HS-5 (cell line): ENCODE results near the gene CISD3.

Source experiments
- DNase-seq: peaks from one replicate; pipeline ENCODE4 v3.0.0-alpha.2; 2012; ENCODE audit warnings: low read depth

CISD3 gene

DNA sequence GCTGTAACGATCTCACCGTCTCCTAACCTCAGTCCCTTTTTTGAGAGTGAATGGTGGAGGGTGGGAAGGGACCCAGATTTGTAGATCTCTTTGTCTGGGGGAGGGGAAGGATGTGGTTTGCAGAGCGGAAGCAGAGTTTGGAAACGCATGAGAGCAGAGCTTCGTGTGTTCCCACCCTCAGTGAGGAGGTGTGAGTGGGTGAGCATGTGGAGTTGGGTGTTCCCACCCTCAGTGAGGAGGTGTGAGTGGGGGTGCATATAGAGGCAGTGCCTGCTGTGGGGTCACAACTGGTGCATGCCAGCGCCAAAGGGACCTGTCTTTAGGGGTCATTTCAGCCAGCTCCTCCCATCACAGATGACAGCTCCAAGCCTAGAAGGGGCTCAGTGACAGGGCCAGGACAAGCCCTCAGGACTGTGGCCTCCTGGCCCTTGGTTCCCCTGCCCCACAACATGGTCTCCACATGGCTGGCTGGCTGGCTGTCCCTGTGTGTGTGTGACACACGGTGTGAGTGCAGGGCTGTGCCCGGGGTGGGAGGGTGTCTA, 1.8 kb upstream of the CISD3 start:
- no peak for DNase-seq

DNA sequence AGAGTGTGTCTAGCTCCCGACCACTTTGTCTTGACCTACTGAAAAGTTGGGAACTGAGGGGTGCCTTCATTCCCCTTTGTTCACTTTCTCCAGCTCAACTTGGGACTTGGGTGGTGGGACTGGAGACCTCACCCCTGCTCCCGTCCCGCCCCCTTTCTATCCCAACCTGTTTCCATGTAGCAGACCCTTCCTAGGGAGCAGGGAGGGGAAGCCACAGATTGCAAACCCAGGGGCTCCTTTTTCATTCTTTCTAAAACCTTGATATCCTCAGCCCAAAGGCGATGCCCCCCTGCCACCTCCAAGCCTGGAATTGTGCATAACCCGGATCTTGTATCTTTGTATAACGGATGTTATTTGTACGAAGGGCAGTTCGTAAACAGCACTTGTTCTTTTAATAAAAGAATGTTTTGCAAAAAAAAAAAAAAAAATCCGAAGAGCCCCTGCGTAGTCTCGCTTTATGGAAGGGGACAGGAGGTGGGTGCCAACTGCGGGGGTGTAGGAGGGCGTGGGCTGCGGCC, 714 bp upstream of the CISD3 start:
- no peak for DNase-seq

DNA sequence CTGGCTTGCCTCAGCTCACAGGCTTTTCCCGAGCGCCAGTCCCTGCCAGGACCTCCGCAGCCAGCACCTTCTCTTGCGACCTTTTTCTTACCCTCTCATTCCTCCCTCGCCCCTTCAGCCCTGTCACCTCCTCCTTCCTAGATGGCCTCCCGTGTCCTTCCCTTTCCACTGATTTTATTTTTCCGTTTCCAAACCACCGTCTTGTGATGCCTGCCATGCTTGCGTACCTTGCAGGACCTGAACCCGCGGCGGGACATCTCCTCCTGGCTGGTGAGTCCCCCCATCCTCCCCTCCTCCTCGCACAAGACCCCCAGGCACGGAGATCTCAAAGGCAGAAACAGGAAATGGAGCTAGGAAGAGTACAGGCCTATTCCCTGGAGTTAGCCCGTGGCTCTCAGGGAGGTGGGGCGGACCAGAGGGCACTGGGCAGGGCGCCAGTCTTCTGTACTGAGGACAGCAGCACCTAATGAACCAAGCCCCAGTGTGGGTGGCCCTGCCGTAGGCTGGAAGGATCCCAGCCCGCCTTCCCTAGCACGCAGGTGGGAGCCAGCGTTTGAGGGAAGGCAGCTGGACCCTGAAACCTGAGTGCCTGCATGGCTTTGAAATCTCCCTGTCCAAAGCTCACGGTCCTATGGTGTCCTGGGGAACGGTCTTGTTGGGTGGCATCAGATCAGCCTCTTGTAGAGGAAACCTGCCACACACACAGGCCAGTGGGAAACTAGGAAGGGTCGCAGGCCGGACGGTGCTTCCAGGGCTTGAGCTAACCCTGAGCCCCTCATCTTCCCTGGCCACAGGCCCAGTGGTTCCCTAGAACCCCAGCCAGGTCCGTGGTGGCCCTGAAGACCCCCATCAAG, 612 bp downstream of the CISD3 start:
- no peak for DNase-seq

DNA sequence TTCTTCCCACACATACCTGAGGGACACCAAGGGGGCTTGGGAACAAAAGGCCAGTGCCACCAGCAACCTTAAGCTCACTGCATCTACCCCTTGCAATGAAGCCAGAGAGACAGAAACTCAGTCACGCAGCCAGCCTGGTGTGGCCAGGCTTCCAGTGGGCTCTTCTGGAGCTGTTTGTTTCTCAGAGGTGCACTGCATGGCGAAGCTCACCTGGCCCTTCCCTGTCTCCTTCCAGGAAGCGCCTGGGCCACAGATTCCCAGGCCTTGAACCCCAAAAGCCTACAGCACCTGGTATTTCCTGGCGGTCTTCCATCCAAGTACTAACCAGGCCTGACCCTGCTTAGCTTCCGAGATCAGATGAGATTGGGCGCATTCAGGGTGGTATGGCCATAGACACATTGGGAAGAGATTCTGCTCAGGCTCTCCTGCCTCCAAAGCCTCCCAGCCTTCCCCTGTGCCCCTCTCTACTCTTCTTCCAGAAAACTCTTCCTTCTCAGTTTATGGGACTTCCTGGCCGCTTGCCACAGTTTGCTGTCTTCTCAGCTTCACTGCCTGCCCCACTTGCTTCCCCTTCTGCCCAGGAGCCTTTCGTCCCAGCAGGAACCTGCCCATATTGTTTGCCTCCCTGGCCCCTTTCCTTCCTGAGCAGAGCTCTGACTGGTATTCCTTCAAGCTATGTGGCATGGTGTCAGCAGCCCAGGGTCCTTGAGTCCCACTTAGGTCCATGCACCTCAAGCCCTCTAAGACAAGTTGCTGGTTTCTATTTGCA, 1.6 kb downstream of the CISD3 start:
- no peak for DNase-seq

DNA sequence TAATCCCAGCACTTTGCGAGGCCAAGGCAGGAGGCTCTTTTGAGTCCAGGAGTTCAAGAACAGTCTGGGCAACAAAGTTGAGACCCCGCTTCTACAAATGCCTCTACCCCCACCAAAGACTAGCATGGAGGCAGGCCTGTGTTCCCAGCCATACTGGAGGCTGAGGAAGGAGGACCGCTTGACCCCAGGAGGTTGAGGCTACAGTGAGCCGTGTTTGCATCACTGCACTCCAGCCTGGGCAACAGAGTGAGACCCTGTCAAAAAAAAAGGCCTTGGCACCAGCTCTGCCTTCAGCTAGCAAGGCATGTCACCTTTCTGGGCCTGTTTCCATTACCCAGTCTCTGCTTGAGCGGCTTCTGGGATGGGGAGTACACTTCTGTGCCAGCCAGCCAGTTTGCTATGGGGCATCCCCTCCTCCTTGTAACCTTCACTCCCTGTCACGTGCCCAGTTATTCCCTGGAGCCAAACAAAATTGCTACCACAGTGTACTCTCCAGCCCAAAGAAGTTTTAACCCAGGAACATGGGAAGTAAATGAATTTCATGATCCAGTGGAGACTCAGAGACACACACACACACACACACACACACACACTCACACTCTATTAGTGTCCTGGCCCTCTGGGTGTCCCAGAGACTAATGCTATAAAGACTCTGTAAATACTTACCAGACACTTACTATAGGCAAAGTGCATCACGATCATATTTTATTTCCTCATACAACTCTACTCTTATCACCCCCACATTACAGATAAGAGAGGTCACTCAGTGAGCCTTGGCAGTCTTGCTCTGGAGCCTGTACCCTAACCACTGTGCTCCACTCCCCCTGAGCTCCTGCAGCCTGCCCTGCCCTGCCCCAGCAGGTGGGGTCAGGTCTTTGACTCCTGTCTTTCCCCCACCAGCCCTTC, 2.5 kb downstream of the CISD3 start:
- DNase-seq = no peak

DNA sequence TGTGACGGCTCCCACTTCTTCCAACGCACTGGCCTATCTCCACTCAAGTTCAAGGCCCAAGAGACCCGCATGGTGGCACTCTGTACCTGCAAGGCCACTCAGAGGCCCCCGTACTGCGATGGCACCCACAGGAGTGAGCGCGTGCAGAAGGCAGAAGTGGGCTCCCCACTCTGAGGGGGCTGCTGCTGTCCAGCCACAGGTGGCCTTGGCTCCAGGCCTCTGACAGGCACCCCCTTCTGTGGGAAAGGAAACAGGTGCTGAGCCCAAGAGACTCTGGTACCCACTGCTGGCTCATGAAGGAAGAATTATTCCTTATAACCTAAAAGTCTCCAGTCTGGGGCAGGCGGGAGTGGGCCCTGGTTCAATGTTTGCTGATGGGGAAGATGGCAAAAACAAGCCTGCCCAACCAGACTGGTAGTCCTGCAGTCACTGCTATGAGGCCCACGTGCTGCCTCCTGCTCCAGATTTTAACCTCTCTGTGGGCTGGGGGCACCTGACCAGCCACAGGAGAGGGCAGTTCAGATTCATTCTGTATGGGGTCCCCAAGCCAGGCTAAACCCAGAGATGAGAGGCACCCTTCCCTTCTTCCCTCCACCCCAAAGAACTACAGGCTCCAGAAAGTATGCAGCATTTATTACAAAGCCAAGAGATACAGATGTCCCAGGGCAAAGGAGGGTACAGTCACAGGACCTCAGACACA, 3.3 kb downstream of the CISD3 start:
- no peak for DNase-seq

DNA sequence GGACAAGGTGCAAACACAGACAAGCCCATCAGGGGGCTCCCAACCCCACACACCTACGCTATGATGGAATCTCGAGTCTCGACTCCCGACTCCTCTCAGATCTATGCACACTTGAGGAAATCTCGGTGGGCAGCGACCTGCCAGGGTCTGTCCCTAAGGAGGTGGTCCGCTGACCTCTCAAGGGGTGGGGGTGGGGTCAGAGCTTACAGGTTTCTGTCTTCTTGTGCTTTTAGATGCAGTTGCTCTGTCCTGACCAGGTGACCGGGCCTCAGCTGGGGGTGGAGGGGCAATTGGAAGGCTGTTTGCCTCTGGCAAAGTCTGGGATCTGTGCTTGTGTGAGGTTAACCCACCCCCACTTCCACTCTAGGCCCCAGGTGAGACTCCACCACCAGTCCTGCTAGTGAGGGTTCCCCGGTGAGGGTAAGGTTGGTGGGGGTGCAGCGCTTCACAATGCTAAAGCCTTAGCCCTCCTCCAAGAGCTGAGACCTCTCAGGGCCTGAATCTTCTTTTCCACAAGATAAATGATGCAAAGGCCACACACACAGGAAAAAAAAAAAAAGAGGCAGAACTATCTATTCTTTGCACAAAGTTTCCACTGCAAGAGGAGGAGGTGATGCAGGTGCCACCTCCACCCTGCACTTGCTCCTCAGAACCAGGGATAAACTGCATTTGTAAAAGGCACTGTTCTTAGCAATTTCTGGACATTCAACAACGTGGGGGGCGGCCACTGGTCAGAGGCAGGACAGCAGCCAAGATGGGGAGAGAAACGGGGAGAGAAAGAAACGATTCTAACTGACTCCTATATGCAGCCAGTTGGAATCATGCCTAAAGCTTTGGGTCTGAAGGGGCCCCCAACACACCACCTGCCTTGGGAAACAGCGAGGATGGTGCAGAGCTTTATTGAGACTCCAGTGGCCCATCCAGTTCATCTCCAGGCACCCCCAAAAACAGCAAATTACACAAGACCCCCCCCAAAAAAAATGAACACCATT, 4.1 kb downstream of the CISD3 start:
- DNase-seq = no peak

DNA sequence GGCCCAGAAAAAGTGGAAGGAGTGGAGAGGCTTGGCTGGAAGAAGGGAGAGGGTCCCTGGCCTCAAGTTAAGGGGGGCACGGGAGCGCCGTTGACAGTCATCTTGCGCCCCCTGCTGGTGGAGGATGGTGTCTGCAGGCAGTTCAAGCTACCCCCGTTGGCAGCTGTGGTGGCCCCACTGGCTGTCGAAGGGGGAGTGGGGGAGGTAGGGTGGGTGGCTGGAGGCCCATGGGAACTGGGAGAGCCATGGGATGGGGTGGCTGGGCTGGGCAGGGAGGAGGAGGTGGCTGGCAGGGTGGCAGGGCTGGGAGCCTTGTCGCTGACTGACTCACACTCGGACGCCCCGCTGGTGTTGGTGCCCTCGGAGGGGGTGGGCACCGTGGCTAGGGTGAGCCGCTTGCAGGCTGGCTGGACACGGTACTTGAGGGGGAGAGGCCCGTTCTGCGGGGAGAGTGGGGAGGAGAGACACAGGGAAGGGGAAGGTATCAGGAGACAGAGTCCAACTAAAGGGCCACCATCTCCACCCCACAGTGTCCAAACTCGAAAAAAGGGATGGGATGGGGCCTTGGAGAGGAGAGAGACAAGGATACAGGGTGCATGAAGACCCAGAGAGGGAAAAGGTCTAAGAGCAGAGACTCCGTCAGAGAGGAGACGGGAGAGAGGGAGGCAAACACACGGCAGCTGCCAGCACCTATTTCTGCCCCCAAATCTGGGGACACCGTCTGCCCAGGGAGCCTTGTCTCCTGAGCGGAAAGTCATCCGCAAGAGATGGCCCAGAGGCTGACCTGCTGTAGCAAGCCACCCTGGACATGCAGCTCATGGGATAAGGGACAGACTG, 5.2 kb downstream of the CISD3 start:
- no peak for DNase-seq

DNA sequence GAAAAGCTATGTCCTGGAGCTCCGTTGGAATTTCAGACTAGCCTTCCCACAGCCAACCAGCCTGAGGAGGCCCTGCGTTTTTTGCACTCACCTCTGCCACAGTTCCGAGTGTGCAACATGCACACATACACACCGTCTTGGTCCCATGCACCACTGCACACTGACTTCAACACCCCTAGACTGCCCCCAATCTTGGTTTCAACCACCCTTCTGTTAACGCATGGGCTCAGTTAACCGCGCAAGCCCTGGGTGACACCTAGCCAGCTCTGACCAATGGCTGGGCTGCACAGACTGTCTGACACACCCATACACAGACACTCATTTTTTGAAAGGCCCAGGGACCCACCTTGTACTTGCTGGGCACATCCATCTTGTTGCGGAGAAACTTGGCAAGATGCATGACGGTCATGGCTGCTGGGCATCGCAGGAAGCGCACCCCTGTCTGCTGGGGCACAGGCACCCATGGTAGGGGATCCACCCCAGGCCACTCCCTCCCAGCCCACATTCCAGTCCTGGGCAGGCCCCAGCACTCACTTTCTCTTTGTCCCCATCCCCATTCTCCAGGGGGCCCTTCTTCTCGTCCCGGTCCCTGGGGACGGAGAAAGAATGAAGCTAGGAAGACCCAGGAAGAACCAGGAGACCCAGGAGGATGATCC, 8.0 kb downstream of the CISD3 start:
- no peak for DNase-seq

DNA sequence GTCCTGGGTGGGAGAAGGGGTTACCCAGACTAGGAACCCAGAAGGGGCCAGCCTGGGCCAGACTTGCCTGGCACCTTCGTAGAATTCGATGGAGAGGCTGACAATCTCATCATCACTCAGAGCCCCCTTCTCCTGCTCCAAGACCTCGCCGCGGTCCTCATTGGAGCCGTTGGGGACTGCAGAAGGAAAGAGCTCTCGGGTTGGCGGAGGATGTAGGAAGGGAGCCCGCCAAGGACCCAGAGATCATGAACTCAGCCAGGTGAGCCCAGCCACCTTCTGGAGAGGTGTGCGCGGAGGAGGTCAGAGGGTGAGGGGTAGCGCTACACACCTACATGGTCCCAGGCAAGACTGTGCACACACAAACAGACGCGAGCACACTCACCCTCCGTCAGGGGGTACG, 8.5 kb downstream of the CISD3 start:
- no peak for DNase-seq

DNA sequence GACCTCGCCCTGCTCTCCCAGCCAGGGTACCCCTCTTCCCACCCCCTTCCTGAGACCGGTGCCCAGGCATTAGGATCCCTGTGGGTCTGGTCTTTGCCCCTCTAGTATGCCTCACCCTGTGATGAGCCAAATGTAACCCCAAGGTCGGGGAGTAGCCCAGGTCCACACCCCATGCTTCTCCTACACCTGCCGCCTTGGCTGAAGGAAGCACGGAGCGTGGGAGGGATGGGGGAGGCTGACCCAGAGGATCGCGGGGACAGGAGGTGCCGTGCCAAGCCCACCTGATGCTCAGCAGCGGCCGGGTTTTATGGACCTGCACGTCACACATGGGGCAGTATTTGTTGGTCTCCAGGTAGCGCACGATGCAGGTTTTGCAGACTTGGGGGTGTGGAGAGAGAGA, 9.2 kb downstream of the CISD3 start:
- no peak for DNase-seq

DNA sequence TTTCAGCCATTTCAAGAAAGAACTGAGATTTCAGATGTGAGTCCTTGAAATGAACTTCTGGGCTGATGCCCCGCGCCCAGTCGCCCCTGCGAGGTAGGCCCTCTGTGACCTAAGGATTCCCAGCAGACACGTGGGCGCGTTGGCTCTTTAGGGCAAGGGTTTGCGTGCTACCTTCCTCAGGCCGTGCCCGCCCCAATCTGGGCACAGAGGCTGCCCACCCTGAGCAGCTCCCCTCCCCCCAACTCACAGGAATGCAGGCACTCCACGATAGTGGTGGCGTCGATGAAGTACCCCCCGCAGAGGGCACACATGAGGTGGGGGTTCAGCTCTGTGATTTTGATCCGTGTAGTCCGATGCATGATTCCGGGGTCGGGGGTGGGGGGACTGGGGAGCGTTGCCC, 9.9 kb downstream of the CISD3 start:
- no peak for DNase-seq

DNA sequence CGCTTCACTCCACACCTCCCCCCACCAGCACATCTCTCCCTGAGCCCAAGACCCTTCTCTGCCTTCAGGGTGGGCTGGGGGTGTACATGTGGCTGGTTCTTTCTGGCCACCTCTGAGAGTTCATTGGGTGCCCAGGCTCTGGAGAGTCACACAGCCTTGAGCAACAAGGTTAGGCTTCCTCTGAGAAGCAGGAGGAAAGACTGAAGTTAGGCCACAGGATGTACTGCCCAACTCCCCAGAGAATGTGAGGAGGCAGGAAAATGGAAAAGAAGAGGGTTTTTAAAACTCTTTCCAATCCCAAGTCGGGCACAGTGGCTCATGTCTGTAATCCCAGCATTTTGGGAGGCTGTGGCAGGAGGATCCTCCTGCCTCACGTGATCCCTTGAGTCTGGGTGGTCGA, 10.7 kb downstream of the CISD3 start:
- no peak for DNase-seq

DNA sequence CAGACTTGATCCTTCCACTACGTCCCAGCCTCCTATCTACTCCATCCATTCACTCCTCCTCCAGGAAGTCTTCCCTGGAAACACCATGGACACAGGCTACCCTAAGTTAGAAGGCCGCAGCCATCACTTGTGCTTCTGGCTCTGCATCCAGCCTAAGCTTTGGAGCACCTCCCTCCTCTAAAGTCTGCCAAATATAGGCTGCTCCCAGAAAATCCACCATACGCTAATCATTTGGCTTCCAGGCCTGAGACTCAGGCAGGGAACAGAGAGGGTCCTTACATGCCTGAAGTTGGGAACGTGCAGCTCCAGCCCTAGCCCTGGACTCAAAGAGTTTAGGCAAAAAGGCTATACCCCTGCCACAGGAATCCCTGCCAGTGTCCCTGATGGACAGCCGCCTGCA, 11.3 kb downstream of the CISD3 start:
- no peak for DNase-seq

DNA sequence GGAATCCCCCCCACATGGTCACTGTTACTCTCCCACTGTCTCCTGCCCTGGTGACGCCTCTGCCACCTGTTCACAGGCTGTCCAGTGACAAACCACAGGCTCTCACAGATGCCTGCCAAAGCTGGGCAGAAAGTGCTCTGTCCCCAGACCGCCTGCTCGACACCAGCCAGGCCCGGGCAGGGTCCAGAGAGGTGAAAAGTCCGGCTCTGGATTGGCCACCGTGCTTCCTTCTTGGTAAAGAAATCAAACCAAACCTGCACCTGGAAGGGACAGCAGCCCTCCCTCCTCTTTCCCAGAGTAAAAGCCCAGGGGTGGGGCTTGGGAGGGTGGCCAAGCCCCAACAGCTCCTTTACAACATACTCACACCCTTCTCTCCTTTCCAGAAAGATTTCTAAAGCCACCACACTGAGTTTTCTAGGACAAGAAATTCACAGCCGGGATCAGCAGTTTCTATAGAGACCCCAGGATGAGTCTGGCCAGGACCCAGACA, 11.8 kb downstream of the CISD3 start:
- no peak for DNase-seq

DNA sequence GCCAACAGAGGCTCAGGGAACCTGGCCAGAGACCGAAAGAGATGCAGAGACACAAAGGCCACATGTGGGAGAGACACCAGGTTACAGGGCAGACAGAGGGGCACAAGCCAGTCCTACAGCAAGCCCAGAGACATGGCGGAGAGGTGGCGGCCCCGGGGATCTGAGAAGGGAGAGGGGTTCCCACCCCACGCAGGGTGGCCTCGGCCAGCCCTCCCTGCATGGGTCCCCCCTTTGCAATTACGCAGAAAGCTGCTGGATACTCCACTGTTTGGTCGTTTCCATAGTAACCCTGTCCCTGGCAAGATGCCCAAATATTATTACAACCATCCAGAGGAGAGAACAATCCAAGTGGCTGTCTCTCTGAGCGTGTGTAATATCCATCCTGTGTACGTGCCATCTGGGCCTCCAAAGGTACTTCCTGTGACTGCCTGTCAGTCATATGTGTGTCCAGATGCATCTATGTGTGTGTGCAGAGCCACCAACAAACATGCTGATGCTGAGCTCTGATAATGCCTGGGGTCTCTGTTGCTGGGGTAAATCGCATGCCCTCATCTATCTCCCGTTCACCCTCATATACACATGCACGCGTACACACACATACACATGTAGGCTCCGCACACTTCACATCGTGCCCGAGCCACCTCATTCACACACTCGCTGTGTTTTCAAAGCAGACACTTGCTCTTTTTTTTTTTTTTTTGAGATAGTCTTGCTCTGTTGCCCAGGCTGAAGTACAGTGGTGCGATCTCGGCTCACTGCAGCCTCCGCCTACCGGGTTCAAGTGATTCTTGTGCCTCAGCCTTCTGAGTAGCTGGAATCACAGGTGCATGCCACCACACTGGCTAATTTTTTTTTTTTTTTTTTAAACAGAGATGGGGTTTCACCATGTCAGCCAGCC, 12.5 kb downstream of the CISD3 start:
- no peak for DNase-seq

DNA sequence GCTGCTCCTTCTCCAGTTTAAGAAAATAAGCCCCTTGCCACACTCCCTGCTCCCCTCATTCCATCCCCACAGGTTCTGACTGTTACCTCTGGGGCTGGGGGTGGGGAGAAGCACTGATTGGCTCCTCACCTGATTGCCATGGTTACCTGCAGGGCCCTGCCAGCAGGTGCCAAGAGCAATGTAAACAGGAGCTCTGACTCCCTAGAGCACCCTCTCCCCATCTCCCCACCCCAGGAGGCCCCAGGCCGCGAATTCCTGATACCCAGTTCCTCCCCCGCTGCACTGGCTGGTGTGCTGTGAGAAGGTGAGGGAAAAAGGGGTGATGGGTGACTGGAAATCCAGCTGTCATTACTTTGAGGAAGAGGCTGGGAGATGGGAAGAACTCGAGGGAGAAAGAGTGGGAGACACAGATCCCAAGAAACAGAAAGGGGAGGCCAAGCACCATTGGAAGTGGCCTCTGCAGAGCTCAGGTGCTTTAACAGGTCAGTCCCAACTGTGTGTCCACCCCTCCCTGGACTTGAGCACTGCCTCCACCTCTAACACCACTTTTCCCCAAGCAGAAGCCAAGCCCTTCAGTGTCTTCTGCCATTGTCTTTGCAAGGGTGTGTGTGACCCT, 13.5 kb downstream of the CISD3 start:
- no peak for DNase-seq
